Measurements from ENCODE around the gene JARID2.

- TF ChIP-seq TARDBP (IDR thresholded peaks at IDR 0.05; ENCODE audit: borderline replicate concordance) (no peak), KLF5 (IDR thresholded peaks at IDR 0.05; ENCODE audit: partially characterized antibody) (no peak), TCF12 (IDR thresholded peaks at IDR 0.05; ENCODE audit: low read depth, low read length) (no peak), MYC (IDR thresholded peaks at IDR 0.05; ENCODE audit: insufficient read depth, insufficient read length, insufficient replicate concordance, low read length, severe bottlenecking) (no peak)
Observed at GRCh38 chr6:15462717-15463525, 217.1 kb downstream of the JARID2 start.
